ENCODE data around the gene VIP. TPM values are rescaled to one million over a fixed set of nuclear protein-coding genes. Genes with fewer than 3 reads are reported as not detected.

The VIP gene
- total RNA-seq, 1 donor from 2014 or later = 0.55 TPM

- no peak overlapping the region for H3K27ac ChIP-seq (replicated peaks)
- no peaks in the 10 kb centered on the region for H3K4me1 ChIP-seq
- H3K4me3 ChIP-seq = no peak overlapping the region
- no peak for DNase-seq
- no peaks in the 10 kb centered on the region for H3K27me3 ChIP-seq (ENCODE audit: low read depth)
- H3K36me3 ChIP-seq = no peaks in the 10 kb centered on the region
- no peaks in the 10 kb centered on the region for H3K9me3 ChIP-seq (replicated peaks)
- intact Hi-C loops (cut with micrococcal nuclease) = no loop called here
- no peak for TF ChIP-seq CTCF (IDR thresholded peaks at IDR 0.05; ENCODE audit: borderline replicate concordance)
Observed at GRCh38 chr6:152765331-152765730, 14.7 kb downstream of the VIP start.

- H3K4me1 ChIP-seq = no peaks in the 10 kb centered on the region
- intact Hi-C loops (cut with micrococcal nuclease) = no loop called here
- H3K27ac ChIP-seq (replicated peaks) = no peak overlapping the region
- no peak for TF ChIP-seq CTCF (IDR thresholded peaks at IDR 0.05; ENCODE audit: borderline replicate concordance)
- DNase-seq = no peak
- H3K9me3 ChIP-seq (replicated peaks) = no peaks in the 10 kb centered on the region
- no peak overlapping the region for H3K4me3 ChIP-seq
- H3K36me3 ChIP-seq = no peaks in the 10 kb centered on the region
- no peaks in the 10 kb centered on the region for H3K27me3 ChIP-seq (ENCODE audit: low read depth)
Observed at GRCh38 chr6:152769159-152769558, 18.6 kb downstream of the VIP start.

- no peak for DNase-seq
- no peaks in the 10 kb centered on the region for H3K36me3 ChIP-seq
- H3K9me3 ChIP-seq (replicated peaks) = no peaks in the 10 kb centered on the region
- H3K27me3 ChIP-seq (ENCODE audit: low read depth) = no peaks in the 10 kb centered on the region
- no peak overlapping the region for H3K4me3 ChIP-seq
- no peak overlapping the region for H3K27ac ChIP-seq (replicated peaks)
- intact Hi-C loops (cut with micrococcal nuclease) = no loop called here
- TF ChIP-seq CTCF (IDR thresholded peaks at IDR 0.05; ENCODE audit: borderline replicate concordance) = no peak
- H3K4me1 ChIP-seq = no peaks in the 10 kb centered on the region
Observed at GRCh38 chr6:152769993-152770392, 19.4 kb downstream of the VIP start.

DNA sequence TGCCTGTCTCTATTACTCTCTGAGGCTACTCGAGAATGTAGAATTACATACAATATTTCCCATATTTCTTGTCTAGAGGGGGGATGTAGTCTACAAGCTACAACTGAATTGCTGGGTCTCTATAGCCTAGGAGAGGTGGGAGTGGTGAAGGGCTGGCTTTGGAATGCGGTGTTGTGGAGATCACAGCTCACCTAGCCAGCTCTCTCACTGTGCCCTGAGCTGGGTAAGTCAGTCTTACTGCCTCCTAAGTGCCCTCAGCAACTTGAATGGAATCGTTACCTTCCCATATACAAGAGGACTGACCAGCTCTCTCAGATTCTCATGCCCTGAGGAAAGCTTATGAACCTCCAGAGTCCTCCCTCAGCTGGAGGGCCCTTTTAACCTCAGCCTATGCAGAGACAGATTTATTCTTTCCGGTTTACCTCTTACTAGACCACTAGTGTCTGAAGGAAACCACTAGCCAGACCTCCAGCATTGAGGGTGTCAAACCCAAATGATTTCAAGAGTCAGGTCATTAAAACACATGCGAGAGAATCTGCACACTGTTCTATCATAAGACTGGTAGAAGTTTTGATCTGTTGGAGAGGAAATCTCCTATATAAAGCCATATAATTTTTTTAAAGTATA, 20.6 kb downstream of the VIP start:
- no peak for TF ChIP-seq CTCF (IDR thresholded peaks at IDR 0.05; ENCODE audit: borderline replicate concordance)
- Histone ChIP-seq H3K27me3 (ENCODE audit: low read depth) (no peaks in the 10 kb centered on the region), H3K4me1 (no peaks in the 10 kb centered on the region), H3K36me3 (no peaks in the 10 kb centered on the region), H3K9me3 (replicated peaks) (no peaks in the 10 kb centered on the region), H3K27ac (replicated peaks) (no peak overlapping the region), H3K4me3 (no peak overlapping the region)
- no peak for DNase-seq
- intact Hi-C loops (cut with micrococcal nuclease) = no loop called here

DNA sequence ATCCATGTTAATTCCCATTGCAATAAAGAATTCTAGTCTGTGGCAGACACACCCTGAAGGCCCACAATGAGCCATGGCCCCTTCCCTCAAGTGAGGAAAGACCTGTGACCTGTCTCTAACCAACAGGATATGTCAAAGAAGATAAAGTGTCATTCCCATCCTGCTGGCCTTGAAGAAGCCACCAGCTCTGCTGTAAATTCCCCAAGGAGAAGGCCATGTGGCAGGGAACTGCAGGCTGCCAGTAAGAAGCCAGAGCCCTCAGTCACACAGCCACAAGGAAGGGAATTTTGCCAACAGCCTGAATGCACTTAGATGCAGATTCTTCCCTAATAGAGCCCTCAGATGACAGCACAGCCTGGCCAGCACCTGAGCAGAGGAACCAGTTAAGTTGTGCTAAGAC, 24.8 kb downstream of the VIP start:
- TF ChIP-seq CTCF (IDR thresholded peaks at IDR 0.05; ENCODE audit: borderline replicate concordance) = no peak
- Histone ChIP-seq H3K36me3 (no peaks in the 10 kb centered on the region), H3K27me3 (ENCODE audit: low read depth) (no peaks in the 10 kb centered on the region), H3K4me3 (no peak overlapping the region), H3K27ac (replicated peaks) (no peak overlapping the region), H3K4me1 (no peaks in the 10 kb centered on the region), H3K9me3 (replicated peaks) (no peaks in the 10 kb centered on the region)
- intact Hi-C loops (cut with micrococcal nuclease) = no loop called here
- no peak for DNase-seq
